Natural killer cell (primary cell): Measurements from ENCODE around the gene ADCY2. TPM values are rescaled to one million over a fixed set of nuclear protein-coding genes. Genes with fewer than 3 reads are reported as not detected.

ENCODE experiments used
- ATAC-seq, 3 donors: fragments of 150-1000 bp in 2 of 3; fragments of 200-7000 bp in 1 of 3; cut with Tn5 transposase; 1 replicate in 1 of 3; 2 replicates in 2 of 3; pipeline ENCODE4 v1.10.0; 2021; ENCODE audit warnings: mild to moderate bottlenecking in 2 of 3, moderate library complexity in 2 of 3
- DNase-seq, 2 donors: peaks; one replicate each; pipeline versions ENCODE4 v3.0.0 to v3.0.0-alpha.2; 2013 to 2021; ENCODE audit warnings: mixed read lengths in 1 of 2
- H3K27ac ChIP-seq: one replicate; pipeline ENCODE4 v1.5.1; 2013; ENCODE audit warnings: mild to moderate bottlenecking, low read length
- H3K27me3 ChIP-seq: one replicate; pipeline ENCODE4 v1.6.1; 2013; ENCODE audit warnings: low read length; ENCODE audit not compliant: control insufficient read depth, insufficient read depth
- H3K36me3 ChIP-seq: one replicate; pipeline ENCODE4 v1.6.1; 2013; ENCODE audit warnings: low read length; ENCODE audit not compliant: control insufficient read depth, insufficient read depth
- H3K4me1 ChIP-seq: one replicate; pipeline ENCODE4 v1.6.1; 2013; ENCODE audit warnings: low read length; ENCODE audit not compliant: control insufficient read depth, insufficient read depth
- H3K4me3 ChIP-seq: one replicate; pipeline ENCODE4 v1.5.1; 2013; ENCODE audit warnings: low read length
- H3K9me3 ChIP-seq: one replicate; pipeline ENCODE4 v1.6.1; 2013; ENCODE audit warnings: low read length; ENCODE audit not compliant: control insufficient read depth, insufficient read depth
- H3K27ac Mint-ChIP-seq, 2 donors: one replicate each; pipeline ENCODE4 v1.8.0; 2022; ENCODE audit warnings: mild to moderate bottlenecking in 2 of 2, mixed read lengths in 2 of 2, moderate library complexity in 1 of 2
- H3K27me3 Mint-ChIP-seq, 2 donors: one replicate each; pipeline ENCODE4 v1.8.0; 2022; ENCODE audit warnings: low read depth in 2 of 2, mixed read lengths in 2 of 2
- H3K36me3 Mint-ChIP-seq: one replicate; pipeline ENCODE4 v1.8.0; 2022; ENCODE audit warnings: mixed read lengths
- H3K4me1 Mint-ChIP-seq, 2 donors: one replicate each; pipeline ENCODE4 v1.8.0; 2022; ENCODE audit warnings: mixed read lengths in 2 of 2
- H3K4me3 Mint-ChIP-seq: one replicate; pipeline ENCODE4 v1.8.0; 2022; ENCODE audit warnings: mild to moderate bottlenecking, moderate library complexity, mixed read lengths
- H3K9me3 Mint-ChIP-seq, 2 donors: one replicate each; pipeline ENCODE4 v1.8.0; 2022; ENCODE audit warnings: mixed read lengths in 2 of 2
- CTCF ChIP-seq: fragments of 200-600 bp; IDR thresholded peaks from one replicate; pipeline ENCODE4 v1.8.0; 2022; ENCODE audit warnings: antibody characterized with exemption
- WGBS: methylation state at CpG from one replicate; pipeline ENCODE4 v1.1.7; 2013; ENCODE audit warnings: missing lambda C conversion rate; ENCODE audit not compliant: insufficient coverage; 5-methylcytosine and 5-hydroxymethylcytosine counted together
- intact Hi-C: fragments of 100-400 bp; cut with micrococcal nuclease; formaldehyde crosslinking; loops from one replicate; pipeline ENCODE4 v1.14.2; 2022
- total RNA-seq, 4 donors: library from RNA; stranded (reverse); fragments of 120-200 nt in 1 of 4; gene quantifications; one replicate each; pipeline versions ENCODE4 v1.2.3 to v1.2.4, GENCODE V29; 2013 to 2022

The ADCY2 gene
- total RNA-seq, 3 donors from 2014 or later (not counting 1 experiment from before 2014, with no cell fraction given), result not detected

- Histone ChIP-seq H3K36me3 (no peaks in the 10 kb centered on the region), H3K4me3 (no peak overlapping the region), H3K4me1 (no peaks in the 10 kb centered on the region), H3K9me3 (no peaks in the 10 kb centered on the region), H3K27ac (no peak overlapping the region), H3K27me3 (no peaks in the 10 kb centered on the region)
- DNase-seq, result no peak
- no peaks in the 10 kb centered on the region for H3K4me1 Mint-ChIP-seq
- peaks cover 0 to 3% of the 10 kb centered on the region in 2 donors for H3K9me3 Mint-ChIP-seq
- H3K27me3 Mint-ChIP-seq, result no peaks in the 10 kb centered on the region
- H3K4me3 Mint-ChIP-seq, result no peak overlapping the region
- no peak for TF ChIP-seq CTCF
- no peak overlapping the region for H3K27ac Mint-ChIP-seq
- no peak for ATAC-seq
- H3K36me3 Mint-ChIP-seq, result no peaks in the 10 kb centered on the region
- intact Hi-C loops, result no loop called here
These were observed 272.7 kb downstream of the ADCY2 start for GRCh38 chr5:7668627-7669026.

GRCh38 chr5:7671381-7671993, 275.5 kb downstream of the ADCY2 start:
- 89% methylated on average over 5 of the region's 7 CpGs for WGBS
- no peaks in the 10 kb centered on the region for H3K4me1 Mint-ChIP-seq
- Histone ChIP-seq H3K9me3 (no peaks in the 10 kb centered on the region), H3K36me3 (no peaks in the 10 kb centered on the region), H3K27ac (no peak overlapping the region), H3K27me3 (no peaks in the 10 kb centered on the region), H3K4me3 (no peak overlapping the region), H3K4me1 (no peaks in the 10 kb centered on the region)
- H3K36me3 Mint-ChIP-seq, result no peaks in the 10 kb centered on the region
- no peak overlapping the region for H3K27ac Mint-ChIP-seq
- H3K27me3 Mint-ChIP-seq, result no peaks in the 10 kb centered on the region
- peaks cover 0 to 3% of the 10 kb centered on the region in 2 donors for H3K9me3 Mint-ChIP-seq
- intact Hi-C loops, result no loop called here
- DNase-seq (no peak), ATAC-seq (no peak)
- no peak overlapping the region for H3K4me3 Mint-ChIP-seq
- TF ChIP-seq CTCF, result no peak

- no peaks in the 10 kb centered on the region for H3K9me3 ChIP-seq
- WGBS, result 86% methylated on average over 7 of the region's 7 CpGs
- Mint-ChIP-seq H3K36me3 (no peaks in the 10 kb centered on the region), H3K9me3 (peaks cover 0 to 3% of the 10 kb centered on the region in 2 donors), H3K27me3 (no peaks in the 10 kb centered on the region), H3K4me3 (no peak overlapping the region), H3K4me1 (no peaks in the 10 kb centered on the region), H3K27ac (no peak overlapping the region)
- H3K4me1 ChIP-seq, result no peaks in the 10 kb centered on the region
- DNase-seq (no peak), ATAC-seq (no peak)
- H3K27ac ChIP-seq, result no peak overlapping the region
- no peak overlapping the region for H3K4me3 ChIP-seq
- TF ChIP-seq CTCF, result no peak
- H3K36me3 ChIP-seq, result no peaks in the 10 kb centered on the region
- intact Hi-C loops, result no loop called here
- H3K27me3 ChIP-seq, result no peaks in the 10 kb centered on the region
These were observed 277.7 kb downstream of the ADCY2 start for GRCh38 chr5:7673658-7674057.

DNA sequence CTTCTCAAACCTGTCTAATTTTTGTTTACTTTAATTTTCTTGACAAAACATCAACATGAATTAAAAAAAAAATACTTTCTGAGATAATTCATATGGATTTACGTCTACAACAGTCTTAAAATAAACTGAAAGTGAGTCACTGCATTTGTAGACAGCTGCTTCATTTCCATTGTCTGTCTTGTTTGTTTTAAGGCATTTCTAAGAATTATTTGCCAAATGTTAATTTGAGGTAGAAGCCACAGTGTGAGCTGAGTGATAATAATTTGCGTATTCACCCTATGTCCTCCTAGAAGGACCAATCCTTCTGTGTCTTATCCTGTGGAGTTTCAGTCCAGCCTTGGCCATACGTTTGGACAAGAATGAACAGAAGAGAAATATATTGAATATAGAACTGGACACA, 280.5 kb downstream of the ADCY2 start:
- no peak overlapping the region for H3K4me3 ChIP-seq
- H3K27me3 ChIP-seq, result no peaks in the 10 kb centered on the region
- Mint-ChIP-seq H3K27me3 (no peaks in the 10 kb centered on the region), H3K4me3 (no peak overlapping the region), H3K27ac (no peak overlapping the region), H3K4me1 (no peaks in the 10 kb centered on the region), H3K36me3 (no peaks in the 10 kb centered on the region), H3K9me3 (peaks cover 0 to 4% of the 10 kb centered on the region in 2 donors)
- no peaks in the 10 kb centered on the region for H3K4me1 ChIP-seq
- ATAC-seq (no peak), DNase-seq (no peak)
- intact Hi-C loops, result no loop called here
- H3K27ac ChIP-seq, result no peak overlapping the region
- no peak for TF ChIP-seq CTCF
- 85% methylated on average over 2 of the region's 3 CpGs for WGBS
- H3K36me3 ChIP-seq, result no peaks in the 10 kb centered on the region
- H3K9me3 ChIP-seq, result no peaks in the 10 kb centered on the region
